Liver (tissue), 9 donors: Measurements from ENCODE around the gene RIMBP2. TPM values are rescaled to one million over a fixed set of nuclear protein-coding genes. Genes with fewer than 3 reads are reported as not detected.

Experiments
- DNase-seq: peaks from one replicate; pipeline ENCODE4 v3.0.0-alpha.2; 2017; ENCODE audit warnings: low spot score
- H3K27ac ChIP-seq, 2 donors: one replicate each; pipeline ENCODE4 v1.7.0; 2013; ENCODE audit warnings: inconsistent platforms in 2 of 2, low read length in 2 of 2, control low read depth in 1 of 2, low read depth in 1 of 2, mild to moderate bottlenecking in 1 of 2
- H3K27me3 ChIP-seq, 4 donors: one replicate each; pipeline versions ENCODE4 v1.6.1 to v1.7.0; 2013; ENCODE audit warnings: low read length in 3 of 4, inconsistent platforms in 1 of 4, mild to moderate bottlenecking in 1 of 4, moderate library complexity in 1 of 4; ENCODE audit not compliant: control insufficient read depth in 4 of 4, insufficient read depth in 4 of 4
- H3K36me3 ChIP-seq, 4 donors: one replicate each; pipeline versions ENCODE4 v1.6.1 to v1.7.0; 2013; ENCODE audit warnings: low read length in 3 of 4, mild to moderate bottlenecking in 3 of 4, low read depth in 1 of 4, moderate library complexity in 1 of 4; ENCODE audit not compliant: control insufficient read depth in 4 of 4, insufficient read depth in 3 of 4
- H3K4me1 ChIP-seq, 4 donors: one replicate each; pipeline versions ENCODE4 v1.6.1 to v1.7.0; 2013; ENCODE audit warnings: low read length in 3 of 4, mild to moderate bottlenecking in 3 of 4, moderate library complexity in 1 of 4; ENCODE audit not compliant: control insufficient read depth in 4 of 4, insufficient read depth in 4 of 4
- H3K4me3 ChIP-seq, 3 donors: one replicate each; pipeline versions ENCODE4 v1.6.1 to v1.7.0; 2013; ENCODE audit warnings: low read length in 3 of 3, control low read depth in 1 of 3, low read depth in 1 of 3, mild to moderate bottlenecking in 1 of 3
- H3K9ac ChIP-seq, 2 donors: one replicate each; pipeline ENCODE4 v1.7.0; 2013; ENCODE audit warnings: low read length in 2 of 2, mild to moderate bottlenecking in 2 of 2, moderate library complexity in 2 of 2, control low read depth in 1 of 2, low read depth in 1 of 2
- H3K9me3 ChIP-seq, 4 donors: one replicate each; pipeline versions ENCODE4 v1.6.1 to v1.7.0; 2013; ENCODE audit warnings: low read length in 3 of 4; ENCODE audit not compliant: control insufficient read depth in 4 of 4
- ATF3 ChIP-seq: IDR thresholded peaks from 2 replicates; pipeline ENCODE4 v1.6.1; 2016; ENCODE audit warnings: antibody characterized with exemption
- CTCF ChIP-seq: fragments of 150-350 bp; IDR thresholded peaks from 2 replicates; pipeline ENCODE4 v1.5.1; 2017; ENCODE audit warnings: improper control_type of control experiment, low read depth, low read length; ENCODE audit not compliant: missing input control
- GABPA ChIP-seq, 2 donors: IDR thresholded peaks in 1 of 2; conservative IDR thresholded peaks in 1 of 2; 2 replicates each; pipeline ENCODE4 v1.6.1; 2016; ENCODE audit warnings: antibody characterized with exemption in 2 of 2, mild to moderate bottlenecking in 1 of 2, moderate library complexity in 1 of 2
- HNF4A ChIP-seq, 2 donors: conservative IDR thresholded peaks; 2 replicates each; pipeline ENCODE4 v1.6.1; 2016; ENCODE audit warnings: antibody characterized with exemption in 2 of 2, mild to moderate bottlenecking in 2 of 2
- HNF4G ChIP-seq: IDR thresholded peaks from 2 replicates; pipeline ENCODE4 v1.6.1; 2016; ENCODE audit warnings: antibody characterized with exemption
- MAX ChIP-seq: IDR thresholded peaks from 2 replicates; pipeline ENCODE4 v1.6.1; 2016; ENCODE audit warnings: antibody characterized with exemption
- NR2F2 ChIP-seq: IDR thresholded peaks from 2 replicates; pipeline ENCODE4 v1.6.1; 2016; ENCODE audit warnings: antibody characterized with exemption
- RAD21 ChIP-seq, 2 donors: IDR thresholded peaks; 2 replicates each; pipeline ENCODE4 v1.6.1; 2016; ENCODE audit warnings: antibody characterized with exemption in 2 of 2, mild to moderate bottlenecking in 2 of 2
- REST ChIP-seq: IDR thresholded peaks from 2 replicates; pipeline ENCODE4 v1.6.1; 2016; ENCODE audit warnings: antibody characterized with exemption, mild to moderate bottlenecking
- RXRA ChIP-seq, 2 donors: IDR thresholded peaks; 2 replicates each; pipeline ENCODE4 v1.6.1; 2017 to 2018; ENCODE audit warnings: antibody characterized with exemption in 2 of 2, mild to moderate bottlenecking in 1 of 2
- SP1 ChIP-seq: IDR thresholded peaks from 2 replicates; pipeline ENCODE4 v1.6.1; 2018; ENCODE audit warnings: antibody characterized with exemption, mild to moderate bottlenecking
- TAF1 ChIP-seq: conservative IDR thresholded peaks from 2 replicates; pipeline ENCODE4 v1.6.1; 2016; ENCODE audit warnings: antibody characterized with exemption, mild to moderate bottlenecking
- YY1 ChIP-seq: IDR thresholded peaks from 2 replicates; pipeline ENCODE4 v1.6.1; 2016; ENCODE audit warnings: antibody characterized with exemption, mild to moderate bottlenecking
- ZBTB33 ChIP-seq: IDR thresholded peaks from 2 replicates; pipeline ENCODE4 v1.6.1; 2016; ENCODE audit warnings: antibody characterized with exemption
- WGBS: extraction: QIAGEN DNeasy Blood & Tissue Kit; methylation state at CpG from one replicate; pipeline ENCODE4 v1.1.7; 2013; 5-methylcytosine and 5-hydroxymethylcytosine counted together
- polyA plus RNA-seq, 2 donors: library from polyadenylated mRNA; stranded (reverse) in 1 of 2; unstranded in 1 of 2; fragments of 200-250 nt in 1 of 2; fragments of >200 nt in 1 of 2; fragmentation: Nextera tagmentation in 1 of 2; extraction: Ambion mirVana in 1 of 2; gene quantifications; one replicate each; pipeline versions ENCODE4 v1.2.1 to v1.2.3, GENCODE V29; 2013 to 2015
- total RNA-seq, 2 donors: library from RNA; depleted of rRNA; stranded (reverse); fragments of >200 nt; gene quantifications; one replicate each; pipeline ENCODE4 v1.2.3, GENCODE V29; 2014
- donor health status: healthy.
- donor health status: healthy.
- donor health status: healthy.
- donor health status: healthy.
- donor health status: healthy.

The RIMBP2 gene
- total and polyA plus RNA-seq, 4 donors, result 0.01 to 0.17 (median 0.09) TPM; not detected in 1

- TF ChIP-seq RXRA (IDR thresholded peaks at IDR 0.05) (no peak), MAX (no peak), REST (no peak), HNF4G (no peak), GABPA (IDR thresholded peaks at IDR 0.05 in 1 of 2, conservative IDR thresholded peaks at IDR 0.05 in 1 of 2) (no peak), HNF4A (conservative IDR thresholded peaks at IDR 0.05) (no peak), ZBTB33 (no peak), YY1 (no peak), TAF1 (no peak), RAD21 (IDR thresholded peaks at IDR 0.05) (no peak), SP1 (no peak), CTCF (no peak), ATF3 (no peak), NR2F2 (no peak)
- DNase-seq, result no peak
- no peak overlapping the region for H3K27ac ChIP-seq
- H3K36me3 ChIP-seq, result no peaks in the 10 kb centered on the region
- no peaks in the 10 kb centered on the region for H3K27me3 ChIP-seq
- H3K4me3 ChIP-seq, result no peak overlapping the region
- peaks cover 0 to 1% (median 0%) of the 10 kb centered on the region in 4 donors for H3K9me3 ChIP-seq
- H3K4me1 ChIP-seq, result no peaks in the 10 kb centered on the region
- no peak overlapping the region for H3K9ac ChIP-seq
- WGBS, result 71% methylated on average over 4 of the region's 4 CpGs
These were observed 61.1 kb downstream of the RIMBP2 start for GRCh38 chr12:130655010-130655409.

- H3K4me3 ChIP-seq, result no peak overlapping the region
- H3K9ac ChIP-seq, result no peak overlapping the region
- no peaks in the 10 kb centered on the region for H3K36me3 ChIP-seq
- H3K9me3 ChIP-seq, result peaks cover 0 to 1% (median 0%) of the 10 kb centered on the region in 4 donors
- DNase-seq, result no peak
- no peaks in the 10 kb centered on the region for H3K4me1 ChIP-seq
- H3K27ac ChIP-seq, result no peak overlapping the region
- H3K27me3 ChIP-seq, result peaks cover 0 to 2% (median 0%) of the 10 kb centered on the region in 4 donors
- TF ChIP-seq GABPA (IDR thresholded peaks at IDR 0.05 in 1 of 2, conservative IDR thresholded peaks at IDR 0.05 in 1 of 2), result no peak
- 79% methylated on average over 16 of the region's 16 CpGs for WGBS
These were observed 64.7 kb downstream of the RIMBP2 start for GRCh38 chr12:130651188-130651959.
